Left ventricle myocardium superior (tissue), 1 donor: ENCODE data around the gene DNA2. TPM values are rescaled to one million over a fixed set of nuclear protein-coding genes. Genes with fewer than 3 reads are reported as not detected.
"Not testable (repeated sequence)": the region's sequence is repeated elsewhere in the genome, so short reads cannot be mapped to it uniquely, and the experiment has no call there.

ENCODE experiments used
- ATAC-seq: fragments of 200-7000 bp; cut with Tn5 transposase; one replicate; pipeline ENCODE4 v1.9.1; 2020; ENCODE audit warnings: mild to moderate bottlenecking, moderate library complexity
- DNase-seq: peaks from one replicate; pipeline ENCODE4 v3.0.0-alpha.2; 2020
- intact Hi-C: fragments of 100-400 bp; cut with micrococcal nuclease; formaldehyde crosslinking; loops from one replicate; pipeline ENCODE4 v1.11.0; 2022
- long read RNA-seq: library from polyadenylated mRNA; unstranded; transcript quantifications from one replicate; pipeline ENCODE4 v2.0.0, GENCODE V29; 2021
- total RNA-seq: library from RNA; stranded (reverse); fragmentation: NEBNext Ultra II Directional; extraction: Animal tissue kit (Norgen Biotek cat#: 25700); gene quantifications from one replicate; pipeline ENCODE4 v1.2.1, GENCODE V29; 2021
- donor health status: DM: no; HTN: yes; CAD: no; lungs with severe emphysema.

The DNA2 gene
- 1.5 TPM for total RNA-seq
- long read RNA-seq = 0 reads

- DNase-seq (peak; percentile 75), ATAC-seq (peak; percentile 87)
- intact Hi-C loops = no loop called here
These were observed at the start of gene DNA2 for GRCh38 chr10:68471586-68472408. Gene DNA2 (minus strand): TSS chr10:68471973. CDS start chr10:68471864, 109 bp downstream.

- DNase-seq, ATAC-seq, intact Hi-C loops: not testable (repeated sequence)
These were observed 46.8 kb upstream of the DNA2 start for GRCh38 chr10:68518609-68519008.

- DNase-seq (no peak), ATAC-seq (no peak)
- intact Hi-C loops = no loop called here
These were observed 45.4 kb upstream of the DNA2 start for GRCh38 chr10:68517188-68517587.

DNA sequence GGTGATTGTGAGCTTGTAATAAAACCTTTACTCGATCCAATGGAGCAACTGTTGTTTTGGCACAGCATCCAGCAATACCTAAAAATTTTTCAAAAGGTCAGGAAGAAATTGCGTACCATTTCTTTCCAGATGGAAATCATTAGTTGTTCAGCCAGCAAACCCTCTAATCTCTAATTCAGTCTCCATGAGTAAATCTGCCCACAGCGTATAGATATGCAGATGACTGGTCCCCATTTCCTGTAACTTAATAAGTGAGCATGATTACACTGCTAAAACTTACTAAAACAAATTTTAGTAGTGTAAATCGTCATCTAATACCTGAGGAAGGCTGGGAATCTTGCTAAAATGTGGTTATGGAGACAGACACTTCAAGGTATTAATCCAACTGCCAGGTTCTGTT lies 45.0 kb upstream of the DNA2 start:
- no peak for ATAC-seq
- intact Hi-C loops = no loop called here
- DNase-seq = no peak

GRCh38 chr10:68516216-68516615 lies 44.4 kb upstream of the DNA2 start:
- ATAC-seq = not testable (repeated sequence)

DNA sequence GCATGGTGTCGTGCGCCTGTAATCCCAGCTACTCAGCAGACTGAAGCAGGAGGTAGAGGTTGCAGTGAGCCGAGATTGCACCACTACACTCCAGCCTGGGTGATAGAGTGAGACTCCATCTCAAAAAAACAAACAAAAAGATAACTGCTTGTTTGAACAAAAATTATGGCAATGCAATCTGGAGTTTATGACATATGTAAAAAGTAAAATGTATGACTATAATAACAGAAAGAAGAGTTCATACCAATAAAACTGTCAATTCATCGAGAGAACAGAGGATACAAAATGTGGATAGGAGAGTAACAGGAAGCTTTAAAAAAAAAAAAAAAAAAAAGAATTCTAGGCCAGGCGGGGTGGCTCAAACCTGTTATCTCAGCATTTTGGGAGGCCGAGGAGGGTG lies 36.3 kb upstream of the DNA2 start:
- no peak for DNase-seq
- no peak for ATAC-seq
- intact Hi-C loops = no loop called here

More at GRCh38 chr10:68516216-68516615, 44.4 kb upstream of the DNA2 start:
- intact Hi-C loops, DNase-seq: not testable (repeated sequence)

DNA sequence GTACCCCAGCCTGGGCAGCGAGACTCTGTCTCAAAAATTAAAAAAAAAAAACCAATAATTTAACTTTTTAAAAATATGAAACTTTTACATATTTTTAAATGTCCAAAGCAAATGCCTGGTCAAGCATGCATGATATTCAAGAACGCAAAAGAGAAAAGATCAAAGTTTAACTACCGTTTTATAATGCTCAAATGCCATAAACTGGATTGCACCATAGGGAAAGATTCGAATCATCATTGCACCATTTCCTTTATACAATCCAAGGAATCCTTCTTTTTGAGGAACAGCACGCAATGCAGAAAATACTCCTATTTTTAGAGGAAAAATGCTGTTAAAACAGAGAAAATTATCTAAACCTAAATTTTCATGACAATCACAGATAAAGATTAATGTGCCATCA lies 34.6 kb upstream of the DNA2 start:
- ATAC-seq = no peak
- intact Hi-C loops = no loop called here
- DNase-seq = no peak

DNA sequence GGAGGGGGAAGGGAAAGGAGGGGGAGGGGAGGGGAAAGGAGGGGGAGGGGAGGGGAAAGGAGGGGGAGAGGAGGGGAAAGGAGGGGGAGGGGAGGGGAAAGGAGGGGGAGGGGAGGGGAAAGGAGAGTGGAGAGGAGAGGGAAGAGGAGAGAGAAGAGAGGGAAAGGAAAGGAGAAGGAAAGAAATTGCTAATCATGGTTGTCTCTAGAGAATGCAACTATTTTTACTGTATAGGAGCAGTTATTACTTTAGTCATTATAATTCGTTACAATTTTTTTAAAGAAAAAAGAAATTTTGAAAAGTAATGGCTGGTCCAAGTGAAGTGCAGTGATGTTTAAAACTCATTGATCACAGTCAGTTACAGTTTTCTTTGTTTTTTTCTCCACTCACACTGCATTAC lies 31.1 kb upstream of the DNA2 start:
- intact Hi-C loops = no loop called here
- DNase-seq (no peak), ATAC-seq (no peak)

DNA sequence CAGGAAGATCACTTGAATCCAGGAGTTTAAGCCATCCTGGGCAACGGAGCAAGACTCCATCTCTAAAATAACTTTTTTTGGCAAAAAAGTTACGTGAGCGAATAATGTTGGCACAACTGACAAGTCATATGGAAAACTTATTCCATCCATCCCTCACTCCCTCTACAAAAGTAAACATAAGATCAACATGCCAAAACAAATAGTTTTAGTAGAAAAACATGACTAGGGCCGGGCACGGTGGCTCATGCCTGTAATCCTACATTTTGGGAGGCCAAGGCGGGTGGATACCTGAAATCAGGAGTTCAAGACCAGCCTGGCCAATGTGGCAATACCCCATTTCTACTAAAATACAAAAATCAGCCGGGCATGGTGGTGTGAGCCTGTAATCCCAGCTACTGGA lies 29.9 kb upstream of the DNA2 start:
- intact Hi-C loops = no loop called here
- DNase-seq (no peak), ATAC-seq (no peak)

- DNase-seq = no peak
- intact Hi-C loops = no loop called here
- ATAC-seq = no peak
These were observed 27.8 kb upstream of the DNA2 start for GRCh38 chr10:68499544-68499943.

DNA sequence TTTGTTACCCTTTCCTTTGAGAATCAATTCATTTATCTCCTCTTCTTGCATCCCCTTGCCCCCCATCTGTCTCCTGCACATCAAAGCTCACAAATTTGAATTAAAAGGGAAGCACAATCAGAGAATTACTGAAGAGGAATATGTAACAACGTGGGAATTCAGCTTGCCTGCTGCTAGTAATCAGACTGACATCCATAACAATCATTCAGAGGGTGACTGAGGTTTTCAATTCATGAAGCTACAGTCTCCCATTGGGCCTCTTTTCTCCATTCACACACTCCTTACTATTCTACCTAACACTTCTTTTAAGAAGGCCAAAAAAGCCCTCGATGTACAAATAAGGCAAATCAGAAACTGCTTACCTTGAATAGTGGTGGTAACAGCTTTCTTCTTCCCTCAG lies 24.3 kb upstream of the DNA2 start:
- intact Hi-C loops = no loop called here
- no peak for DNase-seq
- ATAC-seq = no peak

DNA sequence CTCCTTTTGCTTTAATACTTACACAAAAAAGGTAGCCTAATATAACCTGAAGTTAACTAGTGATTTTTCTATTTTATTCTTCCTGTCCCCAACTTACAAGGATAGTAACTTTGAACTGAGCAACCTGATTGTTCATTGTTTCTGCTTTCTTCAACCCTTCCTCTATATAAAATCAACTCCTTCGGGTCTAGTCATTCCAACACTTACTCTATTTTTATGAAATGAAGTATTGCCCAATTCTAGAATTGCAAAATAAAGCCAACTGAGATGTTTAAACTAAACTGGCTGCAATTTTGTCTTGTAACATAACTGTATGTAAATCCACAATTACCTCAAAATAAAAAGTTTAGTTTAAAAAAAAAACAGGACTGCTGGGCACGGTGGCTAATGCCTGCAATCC lies 20.3 kb upstream of the DNA2 start:
- no peak for ATAC-seq
- DNase-seq = no peak
- intact Hi-C loops = no loop called here

DNA sequence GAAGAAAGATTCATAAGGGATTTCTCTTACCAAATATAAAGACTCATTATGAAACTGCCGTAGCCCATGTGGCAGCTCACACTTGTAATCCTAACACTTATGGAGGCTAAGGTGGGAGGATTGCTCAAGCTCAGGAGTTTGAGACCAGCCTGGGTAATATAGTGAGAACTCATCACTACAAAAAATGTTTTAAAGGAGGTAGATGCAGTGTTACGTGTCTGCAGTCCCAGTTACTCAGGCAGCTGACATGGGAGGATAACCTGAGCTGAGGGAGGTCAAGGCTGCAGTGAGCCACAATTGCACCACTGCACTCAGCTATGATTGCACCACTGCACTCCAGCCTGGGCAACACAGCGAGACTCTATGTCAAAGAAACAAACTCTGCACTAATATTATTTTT lies 18.1 kb upstream of the DNA2 start:
- ATAC-seq (no peak), DNase-seq (no peak)
- intact Hi-C loops = no loop called here

GRCh38 chr10:68474021-68474420 lies 2.2 kb upstream of the DNA2 start:
- intact Hi-C loops = no loop called here
- ATAC-seq = no peak
- DNase-seq = no peak

DNA sequence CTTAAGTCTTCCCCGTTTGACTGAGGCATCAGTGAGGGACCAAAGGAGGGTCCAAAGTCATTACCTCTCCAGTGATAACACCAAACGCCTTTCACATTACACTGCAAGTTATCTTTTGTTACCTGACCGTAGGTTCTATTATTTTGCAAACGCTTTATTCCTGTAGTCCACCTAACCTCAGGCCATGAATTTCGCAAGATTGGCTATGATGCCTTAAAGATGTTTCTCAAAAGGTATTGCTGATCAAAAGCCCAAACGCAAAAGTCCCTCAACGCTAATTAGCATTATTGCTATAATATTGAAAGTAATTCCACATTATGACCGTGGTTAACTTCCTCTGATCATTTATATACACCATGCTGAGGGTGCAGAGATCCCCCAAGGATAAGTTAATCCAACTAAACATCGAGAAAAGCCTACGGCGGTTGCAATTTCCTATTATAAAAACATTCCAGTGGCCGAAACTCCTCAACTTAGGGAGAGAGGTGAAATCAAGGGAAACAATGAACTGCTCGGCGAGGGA lies 649 bp downstream of the DNA2 start:
- DNase-seq (no peak), ATAC-seq (no peak)
- intact Hi-C loops = no loop called here

DNA sequence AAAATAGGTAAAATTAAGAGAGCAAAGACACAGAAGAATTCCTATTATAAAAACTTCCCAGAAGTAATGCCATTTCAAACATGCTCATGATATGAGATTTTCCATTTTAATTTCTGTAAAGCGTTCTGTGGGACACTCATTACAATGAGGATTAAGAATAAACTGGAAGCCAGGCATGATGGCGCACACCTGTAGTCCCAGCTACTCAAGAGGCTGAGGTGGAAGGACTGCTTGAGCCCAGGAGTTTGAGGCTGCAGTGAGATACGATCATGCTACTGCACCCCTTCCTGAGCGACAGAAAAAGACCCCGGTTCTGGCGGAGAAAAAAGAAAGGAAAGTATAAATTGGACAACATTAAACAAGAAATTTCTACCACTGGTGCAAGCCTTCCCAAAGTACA lies 1.5 kb downstream of the DNA2 start:
- ATAC-seq (no peak), DNase-seq (no peak)
- intact Hi-C loops = no loop called here

DNA sequence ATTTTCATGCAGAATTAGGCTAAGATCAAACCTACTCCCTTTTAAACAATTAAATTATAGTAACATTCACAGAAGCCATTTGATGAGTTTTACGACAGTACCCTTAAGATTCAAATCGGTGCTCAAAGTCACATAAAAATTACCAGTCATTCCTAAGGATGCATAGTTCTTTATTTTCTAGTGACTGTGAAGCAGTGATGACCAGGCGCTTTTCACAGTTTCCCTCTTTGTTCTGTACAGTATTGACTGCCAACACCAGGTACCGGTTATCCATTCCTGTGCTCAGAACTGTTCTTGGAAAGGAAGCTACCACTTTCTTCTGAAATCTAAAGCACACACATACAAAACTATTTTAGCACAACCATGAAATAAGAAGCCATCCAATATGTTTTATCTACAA lies 1.9 kb downstream of the DNA2 start:
- ATAC-seq (no peak), DNase-seq (no peak)
- intact Hi-C loops = no loop called here

- ATAC-seq, DNase-seq, intact Hi-C loops: not testable (repeated sequence)
These were observed 7.0 kb downstream of the DNA2 start for GRCh38 chr10:68464729-68465128.

DNA sequence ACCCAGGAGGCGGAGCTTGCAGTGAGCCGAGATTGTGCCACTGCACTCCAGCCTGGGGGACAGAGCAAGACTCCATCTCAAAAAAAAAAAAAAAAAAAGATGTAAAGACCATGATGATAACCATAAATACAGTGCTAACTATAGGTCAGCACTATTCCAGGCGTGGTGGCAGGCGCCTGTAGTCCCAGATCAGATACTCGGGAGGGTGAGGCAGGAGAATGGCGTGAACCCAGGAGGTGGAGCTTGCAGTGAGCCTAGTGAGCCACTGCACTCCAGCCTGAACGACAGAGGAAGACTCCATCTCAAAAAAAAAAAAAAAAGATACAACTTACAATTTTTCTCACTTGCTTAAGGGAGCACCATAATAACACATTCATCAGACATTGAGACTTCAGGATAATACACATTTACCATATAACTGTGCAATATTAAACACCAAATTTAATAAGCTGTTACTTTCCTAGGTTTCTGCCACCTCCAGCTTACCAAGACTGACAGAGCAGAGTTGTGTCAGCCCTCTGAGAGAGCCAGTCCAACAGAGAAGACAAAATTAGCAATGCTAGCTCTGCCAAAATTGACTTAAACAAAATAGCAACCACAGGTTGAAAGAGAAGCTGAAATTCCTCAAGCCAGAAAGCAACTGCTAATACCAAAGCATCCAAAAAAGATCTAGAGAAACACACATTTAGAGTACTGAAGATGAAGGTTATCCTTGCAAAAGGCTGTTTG lies 8.2 kb downstream of the DNA2 start:
- intact Hi-C loops = no loop called here
- peak; percentile 78 for ATAC-seq
- no peak for DNase-seq

GRCh38 chr10:68462536-68462935 lies 9.2 kb downstream of the DNA2 start:
- intact Hi-C loops = no loop called here

More at GRCh38 chr10:68462536-68462935, 9.2 kb downstream of the DNA2 start:
- no peak for ATAC-seq
- DNase-seq = no peak
